ENCODE measurements around the gene PTPRK.
"Not testable (repeated sequence)": the region's sequence is repeated elsewhere in the genome, so short reads cannot be mapped to it uniquely, and the experiment has no call there.

The PTPRK gene

DNA sequence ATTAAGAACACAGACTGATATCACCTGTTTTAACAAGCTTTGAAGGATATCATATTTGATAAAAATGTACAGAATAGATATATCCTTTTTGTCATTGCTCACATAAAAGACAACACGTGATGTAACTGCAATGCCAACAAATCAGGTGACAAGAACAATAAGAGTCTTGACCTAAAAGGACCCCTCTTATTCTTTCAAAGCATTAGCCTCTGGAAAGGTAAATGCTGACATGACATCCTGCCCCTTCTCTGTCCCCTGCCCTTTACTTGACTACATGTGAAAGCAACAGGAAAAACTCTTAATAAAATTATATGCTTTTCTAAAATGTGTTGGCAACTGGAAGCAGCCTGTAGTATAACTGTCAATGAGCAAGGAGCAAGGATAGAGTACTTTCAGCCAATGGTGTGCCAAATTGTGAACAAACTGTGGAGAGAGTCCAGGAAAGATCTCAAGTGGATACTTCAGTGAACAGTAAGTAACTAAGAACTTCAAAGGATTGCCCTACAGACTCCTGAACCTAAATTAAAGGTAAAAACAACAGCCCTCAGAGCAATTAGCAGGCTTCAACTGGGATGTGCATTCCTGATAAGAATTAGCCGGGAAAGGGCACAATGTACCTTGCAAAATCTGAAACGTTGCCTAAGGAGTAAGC lies 16.3 kb downstream of the PTPRK start:
- no peaks in the 10 kb centered on the region for H3K9me3 Mint-ChIP-seq
- DNase-seq = no peak
- H3K27ac Mint-ChIP-seq = no peak overlapping the region
- no peaks in the 10 kb centered on the region for H3K27me3 Mint-ChIP-seq
- ATAC-seq = no peak
- no peaks in the 10 kb centered on the region for H3K4me1 Mint-ChIP-seq
- no peak overlapping the region for H3K4me3 Mint-ChIP-seq

- H3K4me3 Mint-ChIP-seq = no peak overlapping the region
- H3K9me3 Mint-ChIP-seq = no peaks in the 10 kb centered on the region
- H3K4me1 Mint-ChIP-seq = no peaks in the 10 kb centered on the region
- no peak for DNase-seq
- H3K27ac Mint-ChIP-seq = no peak overlapping the region
- no peak for ATAC-seq
- H3K27me3 Mint-ChIP-seq = no peaks in the 10 kb centered on the region
Measured at GRCh38 chr6:128500749-128501600, 19.4 kb downstream of the PTPRK start.

- Mint-ChIP-seq H3K27ac (no peak overlapping the region), H3K4me3 (no peak overlapping the region), H3K9me3 (no peaks in the 10 kb centered on the region), H3K27me3 (no peaks in the 10 kb centered on the region), H3K4me1 (no peaks in the 10 kb centered on the region)
- DNase-seq (no peak), ATAC-seq (no peak)
Measured at GRCh38 chr6:128500014-128500413, 20.4 kb downstream of the PTPRK start.

GRCh38 chr6:128499079-128499731 lies 21.2 kb downstream of the PTPRK start:
- no peak overlapping the region for H3K27ac Mint-ChIP-seq
- H3K4me3 Mint-ChIP-seq = no peak overlapping the region
- ATAC-seq = no peak
- H3K4me1 Mint-ChIP-seq = no peaks in the 10 kb centered on the region
- no peak for DNase-seq
- H3K27me3 Mint-ChIP-seq = no peaks in the 10 kb centered on the region
- H3K9me3 Mint-ChIP-seq = no peaks in the 10 kb centered on the region

GRCh38 chr6:128498234-128498633 lies 22.2 kb downstream of the PTPRK start:
- H3K27me3 Mint-ChIP-seq = no peaks in the 10 kb centered on the region
- no peaks in the 10 kb centered on the region for H3K4me1 Mint-ChIP-seq
- ATAC-seq (no peak), DNase-seq (no peak)
- no peaks in the 10 kb centered on the region for H3K9me3 Mint-ChIP-seq
- no peak overlapping the region for H3K4me3 Mint-ChIP-seq
- no peak overlapping the region for H3K27ac Mint-ChIP-seq

GRCh38 chr6:128495536-128496333 lies 24.7 kb downstream of the PTPRK start:
- no peak overlapping the region for H3K4me3 Mint-ChIP-seq
- H3K4me1 Mint-ChIP-seq = no peaks in the 10 kb centered on the region
- no peaks in the 10 kb centered on the region for H3K27me3 Mint-ChIP-seq
- H3K9me3 Mint-ChIP-seq = no peaks in the 10 kb centered on the region
- no peak for ATAC-seq
- DNase-seq = no peak
- no peak overlapping the region for H3K27ac Mint-ChIP-seq

GRCh38 chr6:128494440-128494839 lies 26.0 kb downstream of the PTPRK start:
- H3K9me3 Mint-ChIP-seq = no peaks in the 10 kb centered on the region
- no peaks in the 10 kb centered on the region for H3K27me3 Mint-ChIP-seq

DNA sequence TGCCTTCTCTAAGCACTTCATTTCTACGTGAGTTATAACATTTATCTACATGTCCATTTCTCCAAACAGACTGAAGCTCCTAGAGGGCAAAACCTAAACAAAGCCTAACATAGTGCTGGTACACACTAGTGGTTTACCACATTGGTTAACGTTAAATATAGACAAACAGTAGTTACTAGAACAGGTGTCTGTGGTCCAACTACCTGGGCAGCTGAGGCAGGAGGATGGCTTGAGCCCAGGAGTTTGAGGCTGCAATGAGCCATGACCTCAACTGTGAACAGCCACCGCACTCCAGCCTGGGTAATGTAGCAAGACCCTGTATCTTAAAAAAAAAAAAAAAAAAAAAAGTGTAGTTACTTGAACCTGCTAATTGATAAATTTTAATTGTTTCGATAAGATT lies 26.5 kb downstream of the PTPRK start:
- H3K9me3 Mint-ChIP-seq = no peaks in the 10 kb centered on the region
- no peaks in the 10 kb centered on the region for H3K4me1 Mint-ChIP-seq
- H3K27me3 Mint-ChIP-seq = no peaks in the 10 kb centered on the region
- ATAC-seq (no peak), DNase-seq (no peak)
- peak overlapping the region in 1 of 2 donors; percentile 90 for H3K27ac Mint-ChIP-seq
- H3K4me3 Mint-ChIP-seq = no peak overlapping the region

More at GRCh38 chr6:128494440-128494839, 26.0 kb downstream of the PTPRK start:
- no peak for ATAC-seq
- no peak overlapping the region for H3K4me3 Mint-ChIP-seq
- H3K4me1 Mint-ChIP-seq = no peaks in the 10 kb centered on the region
- H3K27ac Mint-ChIP-seq = no peak overlapping the region
- DNase-seq = no peak

GRCh38 chr6:128492386-128492785 lies 28.0 kb downstream of the PTPRK start:
- Mint-ChIP-seq H3K4me3 (peak overlapping the region in 1 of 2 donors; percentile 75), H3K4me1 (peaks cover 2% of the 10 kb centered on the region)

DNA sequence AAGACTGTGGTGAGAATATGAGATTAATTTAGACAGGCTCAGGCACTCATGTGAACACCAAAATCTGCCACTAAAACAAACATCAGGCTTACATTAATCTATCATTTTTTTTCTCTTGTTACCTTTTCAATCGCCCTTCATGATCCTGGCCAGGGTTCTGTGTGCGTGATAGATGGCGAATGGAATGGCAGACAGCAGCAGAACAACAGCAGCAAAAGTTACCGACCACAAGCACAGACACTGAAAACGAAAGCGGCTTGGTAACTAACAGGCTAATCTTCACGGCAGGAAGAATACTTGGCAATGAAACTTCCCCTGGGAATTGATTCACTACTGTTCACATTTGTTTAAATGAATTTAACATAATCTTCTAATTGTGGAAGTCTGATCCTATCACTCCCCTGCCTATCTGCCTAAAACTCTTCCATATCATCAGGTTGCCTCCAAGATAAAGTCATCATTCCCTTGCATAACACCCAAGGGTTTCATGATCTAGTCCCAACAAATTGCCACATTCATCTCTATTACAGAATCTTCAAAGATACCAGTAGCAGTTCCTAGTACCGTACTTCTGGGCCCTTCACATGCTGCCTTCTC lies 28.7 kb downstream of the PTPRK start:
- DNase-seq (no peak), ATAC-seq (no peak)
- peak overlapping the region; percentile 34 to 75 for H3K4me3 Mint-ChIP-seq
- no peaks in the 10 kb centered on the region for H3K9me3 Mint-ChIP-seq
- peaks cover 6% of the 10 kb centered on the region for H3K4me1 Mint-ChIP-seq
- peak overlapping the region in 1 of 2 donors; percentile 55 for H3K27ac Mint-ChIP-seq
- no peaks in the 10 kb centered on the region for H3K27me3 Mint-ChIP-seq

More at GRCh38 chr6:128492386-128492785, 28.0 kb downstream of the PTPRK start:
- ATAC-seq (no peak), DNase-seq (no peak)
- H3K27ac Mint-ChIP-seq = no peak overlapping the region
- H3K9me3 Mint-ChIP-seq = no peaks in the 10 kb centered on the region
- no peaks in the 10 kb centered on the region for H3K27me3 Mint-ChIP-seq

GRCh38 chr6:128491100-128491581 lies 29.3 kb downstream of the PTPRK start:
- Mint-ChIP-seq H3K27me3 (no peaks in the 10 kb centered on the region), H3K27ac (no peak overlapping the region), H3K9me3 (no peaks in the 10 kb centered on the region), H3K4me3 (no peak overlapping the region), H3K4me1 (peaks cover 6% of the 10 kb centered on the region)
- ATAC-seq (no peak), DNase-seq (no peak)

GRCh38 chr6:128487746-128488145 lies 32.7 kb downstream of the PTPRK start:
- DNase-seq (no peak), ATAC-seq (no peak)
- Mint-ChIP-seq H3K4me1 (peaks cover 6% of the 10 kb centered on the region), H3K27me3 (no peaks in the 10 kb centered on the region), H3K4me3 (no peak overlapping the region), H3K27ac (no peak overlapping the region), H3K9me3 (no peaks in the 10 kb centered on the region)

GRCh38 chr6:128487055-128487454 lies 33.3 kb downstream of the PTPRK start:
- DNase-seq = no peak
- Mint-ChIP-seq H3K9me3 (no peaks in the 10 kb centered on the region), H3K27ac (no peak overlapping the region), H3K4me1 (peaks cover 6% of the 10 kb centered on the region), H3K27me3 (no peaks in the 10 kb centered on the region), H3K4me3 (no peak overlapping the region)
- peak; percentile 45 for ATAC-seq

- not testable (repeated sequence) for DNase-seq, H3K4me1 Mint-ChIP-seq, H3K4me3 Mint-ChIP-seq, ATAC-seq, H3K27me3 Mint-ChIP-seq, H3K9me3 Mint-ChIP-seq
- H3K27ac Mint-ChIP-seq = peak overlapping the region in 1 of 2 donors; percentile 59
Measured at GRCh38 chr6:128486580-128486979, 33.8 kb downstream of the PTPRK start.
